OCI-LY7 (cell line): ENCODE data around the gene FKBP2. TPM values are rescaled to one million over a fixed set of nuclear protein-coding genes. Genes with fewer than 3 reads are reported as not detected.

Source experiments
- BruUV-seq: library from RNA; stranded (reverse); fragments of 400-500 nt; replicated peaks from 2 replicates; lab custom pipeline; 2021; lab: Mats Ljungman, UMichigan
- CTCF ChIA-PET: fragments of 300-600 bp; sonication (Branson Sonifier 250); formaldehyde crosslinking; loops from one replicate; lab custom pipeline; 2022; ENCODE audit warnings: antibody characterized with exemption; ENCODE audit not compliant: unreplicated experiment; lab: Charles Lee
- POLR2A ChIA-PET: fragments of 300-600 bp; sonication (Branson Sonifier 250); formaldehyde crosslinking; loops from one replicate; lab custom pipeline; 2022; ENCODE audit warnings: antibody characterized with exemption; lab: Charles Lee
- DNase-seq: peaks from one replicate; pipeline ENCODE4 v3.0.0-alpha.2; 2015; ENCODE audit warnings: low spot score
- H2AFZ ChIP-seq: fragments of 200-600 bp; sonication (generic), shearing (Covaris generic); 2 replicates; pipeline ENCODE4 v1.6.1; 2014; ENCODE audit warnings: mild to moderate bottlenecking, antibody characterized with exemption, low read length, moderate library complexity
- H3K27ac ChIP-seq: fragments of 200-600 bp; sonication (generic); 2 replicates; pipeline ENCODE4 v1.5.1; 2014; ENCODE audit warnings: mixed run types, low read depth, mild to moderate bottlenecking, moderate library complexity, low read length, inconsistent platforms; ENCODE audit not compliant: poor library complexity, severe bottlenecking
- H3K36me3 ChIP-seq: fragments of 200-600 bp; sonication (generic); 2 replicates; pipeline ENCODE4 v1.6.1; 2014; ENCODE audit warnings: mild to moderate bottlenecking, antibody characterized with exemption, low read length, moderate library complexity, mixed read lengths; ENCODE audit not compliant: insufficient read depth
- H3K4me1 ChIP-seq: fragments of 200-600 bp; sonication (generic); 2 replicates; pipeline ENCODE4 v1.5.1; 2014; ENCODE audit warnings: mild to moderate bottlenecking, low read length; ENCODE audit not compliant: insufficient read depth, poor library complexity, severe bottlenecking
- H3K4me2 ChIP-seq: fragments of 200-600 bp; sonication (generic); 2 replicates; pipeline ENCODE4 v1.6.1; 2014; ENCODE audit warnings: mild to moderate bottlenecking, low read length
- H3K4me3 ChIP-seq: fragments of 200-600 bp; sonication (generic); 2 replicates; pipeline ENCODE4 v1.5.1; 2014; ENCODE audit warnings: mild to moderate bottlenecking, low read depth, low read length; ENCODE audit not compliant: poor library complexity, severe bottlenecking
- H3K79me2 ChIP-seq: fragments of 200-600 bp; sonication (generic); 2 replicates; pipeline ENCODE4 v1.6.1; 2016; ENCODE audit warnings: low read depth, mild to moderate bottlenecking, low read length, moderate library complexity, mixed read lengths; ENCODE audit not compliant: insufficient read depth
- H3K9me2 ChIP-seq: fragments of 200-600 bp; sonication (generic); 2 replicates; pipeline ENCODE4 v1.6.1; 2016; ENCODE audit warnings: mild to moderate bottlenecking, low read length, mixed read lengths; ENCODE audit not compliant: insufficient read depth
- H3K9me3 ChIP-seq: fragments of 200-600 bp; sonication (generic); 2 replicates; pipeline ENCODE4 v1.6.1; 2014; ENCODE audit warnings: mild to moderate bottlenecking, mixed run types, low read length, mixed read lengths
- H4K20me1 ChIP-seq: fragments of 200-600 bp; sonication (generic); 2 replicates; pipeline ENCODE4 v1.6.1; 2014; ENCODE audit warnings: mild to moderate bottlenecking, antibody characterized with exemption, low read length, moderate library complexity, mixed read lengths; ENCODE audit not compliant: insufficient read depth
- EZH2phosphoT487 ChIP-seq: fragments of 200-600 bp; sonication (generic); IDR thresholded peaks from 2 replicates; pipeline ENCODE4 v1.6.1; 2018; ENCODE audit warnings: low read depth, borderline replicate concordance, mild to moderate bottlenecking, mixed run types, antibody characterized with exemption, low read length, moderate library complexity, mixed read lengths
- intact Hi-C: fragments of 100-400 bp; cut with micrococcal nuclease; formaldehyde crosslinking; loops from one replicate; pipeline ENCODE4 v1.10.0; 2022; ENCODE audit not compliant: unreplicated experiment
- total RNA-seq, 2 experiments: library from RNA; depleted of rRNA in 1 of 2; stranded (reverse); fragments of >200 nt in 1 of 2; shearing (Covaris generic) in 1 of 2; gene quantifications; 2 replicates each; pipeline ENCODE4 v1.2.3, GENCODE V29; 2014 to 2022
- TF ChIP-seq, protein P1 (sequence below): fragments of 200-600 bp; sonication (generic); conservative IDR thresholded peaks from 2 replicates; pipeline ENCODE4 v1.5.1; 2014; ENCODE audit warnings: mild to moderate bottlenecking, antibody characterized with exemption, low read length, moderate library complexity, mixed read lengths

Gene FKBP2
- total RNA-seq, 2 experiments from 2014 or later: 45.5 to 57.3 TPM

DNA sequence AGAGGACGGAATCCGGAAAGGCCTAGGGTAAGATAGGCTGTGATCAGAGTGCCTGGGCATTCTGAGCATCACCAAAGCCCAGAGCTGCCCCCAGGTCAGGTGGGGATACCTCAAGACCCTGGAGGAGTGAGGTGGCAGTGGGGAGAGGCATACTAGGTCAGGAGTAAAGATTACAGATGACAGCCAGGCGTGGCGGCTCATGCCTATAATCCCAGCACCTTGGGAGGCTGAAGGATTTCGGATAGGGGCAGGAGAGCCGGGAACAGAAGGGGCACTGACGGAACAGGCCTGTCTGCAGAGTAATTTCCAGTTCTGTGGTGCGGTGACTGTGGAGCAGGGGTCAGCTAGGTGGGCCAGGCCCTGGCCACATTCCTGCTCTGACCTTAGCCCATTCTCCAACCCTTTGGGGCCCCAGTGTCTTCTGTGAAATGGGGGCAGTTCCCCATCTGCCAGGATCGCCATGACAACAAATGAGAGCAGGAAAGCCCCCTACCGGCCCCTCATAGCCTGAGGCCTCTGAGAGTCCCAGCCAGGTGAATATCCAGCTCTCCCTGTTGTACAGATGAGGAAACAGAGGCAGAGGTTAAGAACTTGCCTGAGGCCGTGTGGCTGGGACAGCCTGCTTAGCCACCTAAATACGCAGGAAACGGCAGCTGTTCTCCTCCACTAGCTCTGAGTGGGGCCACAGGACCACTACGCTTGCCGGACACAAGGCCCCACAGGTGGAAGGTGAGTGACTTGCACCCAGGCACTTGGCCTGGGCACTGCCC lies 34.3 kb downstream of the FKBP2 start:
- Histone ChIP-seq H3K36me3 (peaks cover 13% of the 10 kb centered on the region; the same call in 1 of the 2 replicates), H3K9me3 (no peaks in the 10 kb centered on the region), H3K4me1 (peaks cover 9% of the 10 kb centered on the region), H2AFZ (no peak overlapping the region), H3K4me3 (no peak overlapping the region), H3K4me2 (no peak overlapping the region), H3K79me2 (peaks cover 11% of the 10 kb centered on the region; the same call in 1 of the 2 replicates), H3K9me2 (no peaks in the 10 kb centered on the region), H4K20me1 (no peaks in the 10 kb centered on the region), H3K27ac (no peak overlapping the region)
- BruUV-seq: no TSS peak
- CTCF ChIA-PET: no interaction called here
- POLR2A ChIA-PET: interaction anchor here (0.7 kb wide), 1 partner anchor 29 kb away, joined by 10 read pairs; no protein-coding TSS in a partner anchor
- intact Hi-C loops: no loop called here
- TF ChIP-seq, protein P1, sequence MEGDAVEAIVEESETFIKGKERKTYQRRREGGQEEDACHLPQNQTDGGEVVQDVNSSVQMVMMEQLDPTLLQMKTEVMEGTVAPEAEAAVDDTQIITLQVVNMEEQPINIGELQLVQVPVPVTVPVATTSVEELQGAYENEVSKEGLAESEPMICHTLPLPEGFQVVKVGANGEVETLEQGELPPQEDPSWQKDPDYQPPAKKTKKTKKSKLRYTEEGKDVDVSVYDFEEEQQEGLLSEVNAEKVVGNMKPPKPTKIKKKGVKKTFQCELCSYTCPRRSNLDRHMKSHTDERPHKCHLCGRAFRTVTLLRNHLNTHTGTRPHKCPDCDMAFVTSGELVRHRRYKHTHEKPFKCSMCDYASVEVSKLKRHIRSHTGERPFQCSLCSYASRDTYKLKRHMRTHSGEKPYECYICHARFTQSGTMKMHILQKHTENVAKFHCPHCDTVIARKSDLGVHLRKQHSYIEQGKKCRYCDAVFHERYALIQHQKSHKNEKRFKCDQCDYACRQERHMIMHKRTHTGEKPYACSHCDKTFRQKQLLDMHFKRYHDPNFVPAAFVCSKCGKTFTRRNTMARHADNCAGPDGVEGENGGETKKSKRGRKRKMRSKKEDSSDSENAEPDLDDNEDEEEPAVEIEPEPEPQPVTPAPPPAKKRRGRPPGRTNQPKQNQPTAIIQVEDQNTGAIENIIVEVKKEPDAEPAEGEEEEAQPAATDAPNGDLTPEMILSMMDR: no peak
- TF ChIP-seq EZH2phosphoT487: no peak
- no peak for DNase-seq

DNA sequence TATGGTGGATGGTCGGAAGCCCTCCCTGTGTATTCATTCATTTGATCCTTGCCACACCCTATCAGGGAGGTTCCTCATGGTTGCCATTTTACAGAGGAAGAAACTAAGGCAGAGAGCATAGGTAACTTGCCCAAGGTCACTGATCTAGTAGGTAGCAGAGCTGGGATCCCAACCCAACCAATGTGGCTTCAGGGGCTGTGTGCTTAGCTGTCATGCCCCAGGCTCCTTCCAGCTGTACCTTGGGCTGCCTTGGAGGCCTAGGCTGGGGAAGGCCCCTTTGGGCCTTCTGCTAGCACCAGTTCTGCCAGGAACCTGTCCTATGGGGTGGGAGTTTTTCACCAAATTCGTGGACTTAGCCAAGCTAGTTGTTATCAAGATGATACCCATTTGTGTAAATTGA lies 34.9 kb downstream of the FKBP2 start:
- Histone ChIP-seq H2AFZ (no peak overlapping the region), H3K36me3 (peaks cover 13% of the 10 kb centered on the region; the same call in 1 of the 2 replicates), H3K4me2 (no peak overlapping the region), H4K20me1 (no peaks in the 10 kb centered on the region), H3K9me3 (no peaks in the 10 kb centered on the region), H3K4me1 (peaks cover 9% of the 10 kb centered on the region), H3K79me2 (peaks cover 11% of the 10 kb centered on the region; the same call in 1 of the 2 replicates), H3K27ac (no peak overlapping the region), H3K4me3 (no peak overlapping the region), H3K9me2 (no peaks in the 10 kb centered on the region)
- CTCF ChIA-PET: no interaction called here
- intact Hi-C loops: no loop called here
- TF ChIP-seq EZH2phosphoT487: no peak
- TF ChIP-seq, protein P1: no peak
- BruUV-seq: no TSS peak
- no peak for DNase-seq
- POLR2A ChIA-PET: no interaction called here
